ENCODE measurements around the gene VAV3. TPM values are rescaled to one million over a fixed set of nuclear protein-coding genes. Genes with fewer than 3 reads are reported as not detected.
"Not testable (repeated sequence)": the region's sequence is repeated elsewhere in the genome, so short reads cannot be mapped to it uniquely, and the experiment has no call there.

The VAV3 gene
- total RNA-seq, 4 donors from 2014 or later = 44.1 to 123 (median 111) TPM

DNA sequence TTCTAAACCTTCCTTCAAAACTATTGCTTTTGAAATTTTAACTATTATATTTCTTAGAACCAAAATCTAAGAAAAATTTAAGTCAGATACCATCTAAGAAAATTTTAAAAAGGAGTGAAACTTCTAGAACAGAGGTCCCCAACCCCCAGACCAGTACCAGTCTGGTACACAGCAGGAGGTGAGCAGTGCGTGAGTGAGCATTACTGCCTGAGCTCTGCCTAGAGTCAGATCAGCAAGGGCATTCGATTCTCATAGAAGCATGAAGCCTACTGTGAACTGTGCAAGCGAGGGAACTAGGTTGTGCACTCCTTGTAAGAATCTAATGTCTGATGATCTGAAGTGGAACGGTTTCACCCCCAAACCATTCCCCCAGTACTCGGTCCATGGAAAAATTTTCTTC, 106.7 kb downstream of the VAV3 start:
- WGBS, 2 donors (ENCODE audit: low coverage in 1 of 2) = 91% methylated on average over 5 of the region's 5 CpGs; no CpG with 5 or more reads in 1 of the 2 donors
- Histone ChIP-seq H3K27me3 (no peaks in the 10 kb centered on the region), H3K4me1 (no peaks in the 10 kb centered on the region), H3K9me3 (no peaks in the 10 kb centered on the region), H3K36me3 (no peaks in the 10 kb centered on the region), H3K27ac (no peak overlapping the region), H3K4me3 (no peak overlapping the region)
- intact Hi-C loops (cut with DNase I; ENCODE audit: low total_unique reads) = no loop called here
- in situ Hi-C loops (cut with MboI; ENCODE audit: low pct_ligation_motif_present in 1 of 4, low pct_unique_long_range_greater_than_20kb in 1 of 4, low sequenced_read_pairs in 3 of 4) = no loop called here
- DNase-seq = no peak
- TF ChIP-seq POLR2A (IDR thresholded peaks at IDR 0.05) (no peak), EP300 (IDR thresholded peaks at IDR 0.05; ENCODE audit: low read depth) (no peak), POLR2AphosphoS5 (IDR thresholded peaks at IDR 0.05) (no peak)
- TF ChIP-seq, protein P1, sequence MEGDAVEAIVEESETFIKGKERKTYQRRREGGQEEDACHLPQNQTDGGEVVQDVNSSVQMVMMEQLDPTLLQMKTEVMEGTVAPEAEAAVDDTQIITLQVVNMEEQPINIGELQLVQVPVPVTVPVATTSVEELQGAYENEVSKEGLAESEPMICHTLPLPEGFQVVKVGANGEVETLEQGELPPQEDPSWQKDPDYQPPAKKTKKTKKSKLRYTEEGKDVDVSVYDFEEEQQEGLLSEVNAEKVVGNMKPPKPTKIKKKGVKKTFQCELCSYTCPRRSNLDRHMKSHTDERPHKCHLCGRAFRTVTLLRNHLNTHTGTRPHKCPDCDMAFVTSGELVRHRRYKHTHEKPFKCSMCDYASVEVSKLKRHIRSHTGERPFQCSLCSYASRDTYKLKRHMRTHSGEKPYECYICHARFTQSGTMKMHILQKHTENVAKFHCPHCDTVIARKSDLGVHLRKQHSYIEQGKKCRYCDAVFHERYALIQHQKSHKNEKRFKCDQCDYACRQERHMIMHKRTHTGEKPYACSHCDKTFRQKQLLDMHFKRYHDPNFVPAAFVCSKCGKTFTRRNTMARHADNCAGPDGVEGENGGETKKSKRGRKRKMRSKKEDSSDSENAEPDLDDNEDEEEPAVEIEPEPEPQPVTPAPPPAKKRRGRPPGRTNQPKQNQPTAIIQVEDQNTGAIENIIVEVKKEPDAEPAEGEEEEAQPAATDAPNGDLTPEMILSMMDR (IDR thresholded peaks at IDR 0.05) = no peak

DNA sequence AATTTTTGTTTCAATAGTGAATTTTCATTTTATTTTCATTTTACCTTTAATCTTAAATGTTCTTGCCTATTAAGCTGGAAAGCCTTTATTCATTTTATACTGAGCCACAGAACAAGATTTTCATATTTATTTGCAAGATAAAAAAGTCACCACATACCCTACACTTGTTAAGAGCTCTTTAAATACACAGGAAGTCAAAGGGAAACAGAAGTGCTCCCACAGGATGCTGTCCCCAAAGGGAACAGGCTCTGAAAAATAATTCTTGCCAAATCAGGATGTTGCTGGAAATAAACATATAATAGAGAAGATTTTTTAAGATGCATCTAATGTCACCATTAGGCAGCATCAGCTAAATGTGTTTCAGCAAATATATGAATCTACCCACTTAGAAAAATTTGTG, 113.6 kb downstream of the VAV3 start:
- H3K9me3 ChIP-seq = no peaks in the 10 kb centered on the region
- in situ Hi-C loops (cut with MboI; ENCODE audit: low pct_ligation_motif_present in 1 of 4, low pct_unique_long_range_greater_than_20kb in 1 of 4, low sequenced_read_pairs in 3 of 4) = no loop called here
- intact Hi-C loops (cut with DNase I; ENCODE audit: low total_unique reads) = no loop called here
- no peak overlapping the region for H3K27ac ChIP-seq
- no peak for DNase-seq
- TF ChIP-seq EP300 (IDR thresholded peaks at IDR 0.05; ENCODE audit: low read depth) (no peak), POLR2A (IDR thresholded peaks at IDR 0.05) (no peak), POLR2AphosphoS5 (IDR thresholded peaks at IDR 0.05) (no peak)
- TF ChIP-seq, protein P1 (IDR thresholded peaks at IDR 0.05) = no peak
- H3K4me3 ChIP-seq = no peak overlapping the region
- H3K36me3 ChIP-seq = no peaks in the 10 kb centered on the region
- no peaks in the 10 kb centered on the region for H3K27me3 ChIP-seq
- no peaks in the 10 kb centered on the region for H3K4me1 ChIP-seq

DNA sequence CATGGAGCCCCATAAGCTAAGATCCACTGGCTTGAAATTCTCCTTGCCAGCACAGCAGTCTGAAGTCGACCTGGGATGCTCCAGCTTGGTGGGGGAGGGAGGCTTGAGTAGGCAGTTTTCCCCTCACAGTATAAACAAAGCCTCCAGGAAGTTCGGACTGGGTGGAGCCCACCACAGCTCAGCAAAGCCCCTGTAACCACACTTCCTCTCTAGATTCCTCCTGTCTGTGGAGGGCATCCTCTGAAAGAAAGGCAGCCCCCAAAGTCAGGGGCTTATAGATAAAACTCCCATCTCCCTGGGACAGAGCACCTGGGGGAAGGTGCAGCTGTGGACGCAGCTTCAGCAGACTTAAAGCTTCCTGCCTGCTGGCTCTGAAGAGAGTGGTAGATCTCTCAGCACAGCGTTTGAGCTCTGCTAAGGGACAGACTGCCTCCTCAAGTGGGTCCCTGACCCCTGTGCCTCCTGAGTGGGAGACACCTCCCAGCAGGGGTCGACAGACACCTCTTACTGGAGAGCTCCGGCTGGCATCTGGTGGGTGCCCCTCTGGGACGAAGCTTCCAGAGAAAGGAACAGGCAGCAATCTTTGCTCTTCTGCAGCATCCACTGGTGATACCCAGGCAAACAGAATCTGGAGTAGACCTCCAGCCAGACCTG, 120.3 kb downstream of the VAV3 start:
- H3K9me3 ChIP-seq; intact Hi-C loops (cut with DNase I; ENCODE audit: low total_unique reads); H3K36me3 ChIP-seq; DNase-seq; H3K4me3 ChIP-seq; H3K27ac ChIP-seq; in situ Hi-C loops (cut with MboI; ENCODE audit: low pct_ligation_motif_present in 1 of 4, low pct_unique_long_range_greater_than_20kb in 1 of 4, low sequenced_read_pairs in 3 of 4); H3K27me3 ChIP-seq: not testable (repeated sequence)
- WGBS, 2 donors (ENCODE audit: low coverage in 1 of 2) = 65% methylated on average over 7 of the region's 7 CpGs; no CpG with 5 or more reads in 1 of the 2 donors
- H3K4me1 ChIP-seq = peaks cover 0 to 11% (median 0%) of the 10 kb centered on the region in 4 donors

DNA sequence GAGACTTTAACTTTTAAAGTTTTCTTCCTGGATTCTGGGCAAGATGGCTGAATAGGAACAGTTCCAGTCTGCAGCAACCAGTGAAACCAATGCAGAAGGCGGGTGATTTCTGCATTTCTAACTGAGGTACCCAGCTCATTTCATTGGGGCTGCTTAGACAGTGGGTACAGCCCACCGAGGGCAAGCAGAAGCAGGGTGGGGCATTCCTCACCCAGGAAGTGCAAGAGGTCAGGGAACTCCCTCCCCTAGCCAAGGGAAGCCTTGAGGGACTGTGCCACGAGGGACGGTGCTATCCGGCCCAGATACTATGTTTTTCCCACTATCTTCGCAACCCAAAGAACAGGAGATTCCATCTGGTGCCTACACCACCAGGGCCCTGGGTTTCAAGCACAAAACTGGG, 121.0 kb downstream of the VAV3 start:
- H3K27ac ChIP-seq = no peak overlapping the region
- 80% methylated on average over 6 of the region's 6 CpGs; no CpG with 5 or more reads in 1 of the 2 donors for WGBS, 2 donors (ENCODE audit: low coverage in 1 of 2)

More for the DNA sequence above, 121.0 kb downstream of the VAV3 start:
- Histone ChIP-seq H3K9me3 (no peaks in the 10 kb centered on the region), H3K36me3 (no peaks in the 10 kb centered on the region), H3K4me3 (no peak overlapping the region), H3K27me3 (no peaks in the 10 kb centered on the region), H3K4me1 (peaks cover 0 to 11% (median 0%) of the 10 kb centered on the region in 4 donors)
- in situ Hi-C loops (cut with MboI; ENCODE audit: low pct_ligation_motif_present in 1 of 4, low pct_unique_long_range_greater_than_20kb in 1 of 4, low sequenced_read_pairs in 3 of 4) = no loop called here
- intact Hi-C loops (cut with DNase I; ENCODE audit: low total_unique reads) = no loop called here
- DNase-seq = no peak
- TF ChIP-seq POLR2AphosphoS5 (IDR thresholded peaks at IDR 0.05) (no peak), POLR2A (IDR thresholded peaks at IDR 0.05) (no peak), EP300 (IDR thresholded peaks at IDR 0.05; ENCODE audit: low read depth) (no peak)
- TF ChIP-seq, protein P1 (IDR thresholded peaks at IDR 0.05) = no peak

Data from transverse colon (tissue), 4 donors.